Kidney epithelial cell (primary cell): Measurements from ENCODE around the gene FAM20A. TPM values are rescaled to one million over a fixed set of nuclear protein-coding genes. Genes with fewer than 3 reads are reported as not detected.

Experiments used
- DNase-seq: peaks from one replicate; pipeline ENCODE4 v3.0.0-alpha.2; 2010; ENCODE audit warnings: low read depth
- H3K27me3 ChIP-seq: 2 replicates; pipeline ENCODE4 v1.6.0; 2011; ENCODE audit warnings: low read length; ENCODE audit not compliant: control insufficient read depth, insufficient read depth
- H3K36me3 ChIP-seq: 2 replicates; pipeline ENCODE4 v1.5.1; 2011; ENCODE audit warnings: low read length; ENCODE audit not compliant: control insufficient read depth, insufficient read depth
- H3K4me3 ChIP-seq: 2 replicates; pipeline ENCODE4 v1.5.1; 2011; ENCODE audit warnings: low read depth, mild to moderate bottlenecking, control low read depth, low read length
- total RNA-seq: library from RNA; depleted of rRNA; stranded (reverse); fragments of >200 nt; gene quantifications from 2 replicates; pipeline ENCODE4 v1.2.3, GENCODE V29; 2015
- TF ChIP-seq, protein P1 (sequence below): IDR thresholded peaks from 2 replicates; pipeline ENCODE4 v1.5.1; 2011; ENCODE audit warnings: mild to moderate bottlenecking, moderate library complexity, low read length, control low read depth, inconsistent platforms; ENCODE audit not compliant: insufficient read depth, poor library complexity, severe bottlenecking

Gene FAM20A
- total RNA-seq, 1 donor from 2014 or later = 0.13 TPM

DNA sequence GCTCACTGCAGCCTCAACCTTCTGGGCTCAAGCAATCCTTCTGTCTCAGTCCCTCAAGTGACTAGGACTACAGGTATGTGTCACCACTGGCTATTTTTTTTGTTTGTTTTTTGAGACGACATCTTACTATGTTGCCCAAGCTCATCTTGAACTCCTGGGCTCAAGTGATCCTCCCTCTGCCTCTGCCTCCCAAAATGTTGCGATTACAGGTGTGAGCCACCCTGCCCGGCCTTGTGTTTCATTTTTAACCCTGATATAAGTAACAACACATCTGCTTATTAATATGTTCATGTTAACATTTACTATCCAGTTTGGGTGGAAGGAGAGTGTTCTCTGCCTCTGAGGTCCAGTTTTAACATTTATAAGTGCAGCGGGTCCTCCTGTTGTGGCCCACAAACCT is 3.1 kb downstream of the FAM20A start:
- peaks cover 30% of the 10 kb centered on the region for H3K27me3 ChIP-seq
- TF ChIP-seq, protein P1, sequence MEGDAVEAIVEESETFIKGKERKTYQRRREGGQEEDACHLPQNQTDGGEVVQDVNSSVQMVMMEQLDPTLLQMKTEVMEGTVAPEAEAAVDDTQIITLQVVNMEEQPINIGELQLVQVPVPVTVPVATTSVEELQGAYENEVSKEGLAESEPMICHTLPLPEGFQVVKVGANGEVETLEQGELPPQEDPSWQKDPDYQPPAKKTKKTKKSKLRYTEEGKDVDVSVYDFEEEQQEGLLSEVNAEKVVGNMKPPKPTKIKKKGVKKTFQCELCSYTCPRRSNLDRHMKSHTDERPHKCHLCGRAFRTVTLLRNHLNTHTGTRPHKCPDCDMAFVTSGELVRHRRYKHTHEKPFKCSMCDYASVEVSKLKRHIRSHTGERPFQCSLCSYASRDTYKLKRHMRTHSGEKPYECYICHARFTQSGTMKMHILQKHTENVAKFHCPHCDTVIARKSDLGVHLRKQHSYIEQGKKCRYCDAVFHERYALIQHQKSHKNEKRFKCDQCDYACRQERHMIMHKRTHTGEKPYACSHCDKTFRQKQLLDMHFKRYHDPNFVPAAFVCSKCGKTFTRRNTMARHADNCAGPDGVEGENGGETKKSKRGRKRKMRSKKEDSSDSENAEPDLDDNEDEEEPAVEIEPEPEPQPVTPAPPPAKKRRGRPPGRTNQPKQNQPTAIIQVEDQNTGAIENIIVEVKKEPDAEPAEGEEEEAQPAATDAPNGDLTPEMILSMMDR = no peak
- H3K36me3 ChIP-seq = no peaks in the 10 kb centered on the region
- H3K4me3 ChIP-seq = no peak overlapping the region
- DNase-seq = no peak

- peaks cover 23% of the 10 kb centered on the region for H3K27me3 ChIP-seq
- no peak overlapping the region for H3K4me3 ChIP-seq
- H3K36me3 ChIP-seq = no peaks in the 10 kb centered on the region
- no peak for DNase-seq
- TF ChIP-seq, protein P1 = no peak
These were observed 4.7 kb downstream of the FAM20A start for GRCh38 chr17:68596411-68596945.

DNA sequence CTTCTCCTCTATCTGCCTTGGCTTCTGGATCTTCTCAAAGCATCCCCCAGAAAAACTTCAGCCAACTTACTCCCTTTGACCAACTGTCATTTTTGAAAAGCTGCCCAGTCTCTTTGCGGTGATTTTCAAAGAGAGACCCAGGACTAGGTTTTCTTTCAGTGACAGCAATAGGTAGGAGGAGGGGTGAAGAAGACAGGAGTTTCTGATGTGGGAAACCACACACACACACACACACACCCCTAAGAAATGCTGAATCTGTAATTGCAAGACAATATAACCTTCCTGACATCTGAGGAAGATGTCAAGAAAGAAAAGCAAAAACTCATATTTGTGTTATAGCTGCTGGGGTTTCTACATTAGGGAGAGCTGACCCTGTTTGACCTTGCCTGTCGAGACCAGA is 5.2 kb downstream of the FAM20A start:
- no peak for DNase-seq
- TF ChIP-seq, protein P1 = no peak

DNA sequence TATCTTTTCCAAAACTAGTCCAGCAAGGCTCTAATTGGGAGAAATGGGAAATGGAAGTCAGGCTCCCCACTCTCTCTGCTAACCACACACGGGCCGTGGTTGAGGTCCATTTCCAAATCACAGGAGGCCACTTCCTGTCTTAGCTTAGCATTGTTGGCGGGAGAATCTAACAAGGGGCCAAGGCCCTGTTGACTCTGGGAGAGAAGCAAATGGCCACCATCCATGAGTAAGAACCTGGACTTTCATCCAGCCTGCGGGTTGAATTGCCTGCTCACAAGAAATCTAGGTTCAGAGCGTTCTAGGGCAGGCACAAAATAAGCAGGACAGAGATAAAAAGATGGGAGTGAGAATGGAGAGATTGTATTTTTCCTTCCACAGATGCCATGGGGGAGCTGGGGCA is 5.7 kb downstream of the FAM20A start:
- TF ChIP-seq, protein P1 = no peak
- no peak overlapping the region for H3K4me3 ChIP-seq
- no peak for DNase-seq
- peaks cover 14% of the 10 kb centered on the region for H3K27me3 ChIP-seq
- H3K36me3 ChIP-seq = no peaks in the 10 kb centered on the region

More for the DNA sequence above, 5.2 kb downstream of the FAM20A start:
- peaks cover 18% of the 10 kb centered on the region for H3K27me3 ChIP-seq
- H3K4me3 ChIP-seq = no peak overlapping the region
- no peaks in the 10 kb centered on the region for H3K36me3 ChIP-seq

- no peak for DNase-seq
- Histone ChIP-seq H3K27me3 (peaks cover 4% of the 10 kb centered on the region), H3K36me3 (no peaks in the 10 kb centered on the region), H3K4me3 (no peak overlapping the region)
- TF ChIP-seq, protein P1 = no peak
These were observed 6.6 kb downstream of the FAM20A start for GRCh38 chr17:68594552-68594951.
